Measurements from ENCODE around the gene MCM10.

DNA sequence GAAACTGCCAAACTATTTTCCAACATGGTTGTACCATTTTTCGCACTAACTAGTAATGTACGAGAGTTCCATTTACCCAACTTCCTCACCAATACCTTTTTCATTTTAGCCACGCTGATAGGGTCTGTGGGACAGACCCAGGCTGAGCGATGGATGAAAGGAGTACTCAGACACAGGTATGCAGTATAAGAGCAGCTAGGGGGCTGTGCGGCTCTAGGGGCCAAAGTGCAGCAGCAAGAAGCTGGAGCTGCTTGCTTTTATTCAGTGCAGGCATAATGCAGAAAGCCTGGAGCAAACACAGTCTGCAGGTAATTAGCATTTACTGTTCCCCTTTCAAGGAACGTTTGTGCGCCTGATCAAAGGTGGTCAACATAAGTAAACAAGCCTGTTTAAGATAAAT, 51.8 kb downstream of the MCM10 start:
- TF ChIP-seq, protein P1, sequence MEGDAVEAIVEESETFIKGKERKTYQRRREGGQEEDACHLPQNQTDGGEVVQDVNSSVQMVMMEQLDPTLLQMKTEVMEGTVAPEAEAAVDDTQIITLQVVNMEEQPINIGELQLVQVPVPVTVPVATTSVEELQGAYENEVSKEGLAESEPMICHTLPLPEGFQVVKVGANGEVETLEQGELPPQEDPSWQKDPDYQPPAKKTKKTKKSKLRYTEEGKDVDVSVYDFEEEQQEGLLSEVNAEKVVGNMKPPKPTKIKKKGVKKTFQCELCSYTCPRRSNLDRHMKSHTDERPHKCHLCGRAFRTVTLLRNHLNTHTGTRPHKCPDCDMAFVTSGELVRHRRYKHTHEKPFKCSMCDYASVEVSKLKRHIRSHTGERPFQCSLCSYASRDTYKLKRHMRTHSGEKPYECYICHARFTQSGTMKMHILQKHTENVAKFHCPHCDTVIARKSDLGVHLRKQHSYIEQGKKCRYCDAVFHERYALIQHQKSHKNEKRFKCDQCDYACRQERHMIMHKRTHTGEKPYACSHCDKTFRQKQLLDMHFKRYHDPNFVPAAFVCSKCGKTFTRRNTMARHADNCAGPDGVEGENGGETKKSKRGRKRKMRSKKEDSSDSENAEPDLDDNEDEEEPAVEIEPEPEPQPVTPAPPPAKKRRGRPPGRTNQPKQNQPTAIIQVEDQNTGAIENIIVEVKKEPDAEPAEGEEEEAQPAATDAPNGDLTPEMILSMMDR (conservative IDR thresholded peaks at IDR 0.05), result no peak
- no peak for TF ChIP-seq EZH2 (IDR thresholded peaks at IDR 0.05; ENCODE audit: low read depth)
